ENCODE results near the gene RAB17.

Gene RAB17

DNA sequence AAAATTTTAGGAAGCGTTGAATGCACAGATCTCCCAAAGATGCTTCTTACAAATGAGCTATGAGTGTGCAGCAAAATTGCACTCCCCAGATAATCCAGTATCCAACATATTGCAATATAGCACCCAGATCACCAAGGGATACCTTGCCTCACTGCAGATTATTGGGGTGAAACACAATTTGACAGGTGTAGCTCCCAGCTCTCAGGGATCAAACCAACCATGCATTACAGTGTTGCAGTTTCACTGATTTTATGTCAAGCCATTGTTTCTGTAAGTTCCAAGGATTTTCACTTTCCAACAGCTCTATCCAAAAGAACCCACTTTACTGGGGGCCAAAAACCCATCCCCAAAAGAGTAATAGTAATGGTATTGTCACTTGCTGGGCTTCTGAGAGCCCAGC is 35.0 kb downstream of the RAB17 start:
- peaks cover 1% of the 10 kb centered on the region for H3K36me3 Mint-ChIP-seq (ENCODE audit: low read depth)
- no peak overlapping the region for H3K4me3 Mint-ChIP-seq
- peaks cover 11% of the 10 kb centered on the region for H3K4me1 Mint-ChIP-seq (ENCODE audit: low read depth)
- peaks cover 19% of the 10 kb centered on the region for H3K27me3 Mint-ChIP-seq (ENCODE audit: low read depth)
- peaks cover 25% of the 10 kb centered on the region for H3K9me3 Mint-ChIP-seq
- no peak overlapping the region for H3K27ac Mint-ChIP-seq

DNA sequence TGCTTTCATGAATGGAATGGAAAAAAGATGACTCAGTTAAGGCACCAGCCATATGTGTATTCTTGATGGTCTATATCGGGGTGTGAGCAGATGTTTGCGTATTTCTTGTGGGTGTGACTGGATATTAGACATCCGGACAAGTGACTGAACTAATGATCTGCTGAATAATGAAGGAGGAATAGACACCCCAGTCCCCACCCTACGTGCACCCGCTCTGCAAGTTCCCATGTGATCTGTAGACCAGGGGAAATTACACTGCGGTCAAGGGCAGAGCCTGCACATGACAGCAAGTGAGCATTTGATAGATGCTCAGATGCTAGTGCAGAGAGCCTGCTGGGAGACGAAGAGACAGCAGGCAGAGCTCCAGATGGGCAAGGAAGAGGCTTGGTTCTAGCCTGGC is 36.6 kb downstream of the RAB17 start:
- no peak overlapping the region for H3K4me3 Mint-ChIP-seq
- H3K27ac Mint-ChIP-seq, result no peak overlapping the region
- peaks cover 1% of the 10 kb centered on the region for H3K36me3 Mint-ChIP-seq (ENCODE audit: low read depth)
- peaks cover 19% of the 10 kb centered on the region for H3K27me3 Mint-ChIP-seq (ENCODE audit: low read depth)
- H3K9me3 Mint-ChIP-seq, result peaks cover 25% of the 10 kb centered on the region
- H3K4me1 Mint-ChIP-seq (ENCODE audit: low read depth), result peaks cover 11% of the 10 kb centered on the region

DNA sequence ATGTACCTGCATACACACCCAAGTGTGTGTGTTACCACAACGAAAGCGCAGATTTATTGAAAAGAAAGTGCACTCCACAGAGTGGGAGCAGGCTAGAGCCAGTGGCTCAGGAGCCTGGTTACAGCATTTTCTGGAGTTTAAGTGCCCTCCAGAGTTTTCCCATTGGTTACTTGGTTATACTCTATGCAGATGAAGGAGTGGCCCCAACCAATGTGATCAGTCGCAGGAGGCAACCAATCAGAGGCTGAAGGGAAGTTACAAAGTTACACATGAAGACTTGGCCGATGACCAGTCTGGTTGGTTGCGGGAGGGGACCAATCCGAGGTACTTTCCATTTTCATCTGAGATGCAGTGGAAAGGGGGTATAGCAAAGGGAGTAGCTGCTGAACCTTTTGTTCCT is 37.6 kb downstream of the RAB17 start:
- Mint-ChIP-seq H3K27ac (no peak overlapping the region), H3K9me3 (peaks cover 24% of the 10 kb centered on the region), H3K4me3 (no peak overlapping the region), H3K4me1 (ENCODE audit: low read depth) (peaks cover 9% of the 10 kb centered on the region), H3K27me3 (ENCODE audit: low read depth) (peaks cover 17% of the 10 kb centered on the region), H3K36me3 (ENCODE audit: low read depth) (peaks cover 1% of the 10 kb centered on the region)

DNA sequence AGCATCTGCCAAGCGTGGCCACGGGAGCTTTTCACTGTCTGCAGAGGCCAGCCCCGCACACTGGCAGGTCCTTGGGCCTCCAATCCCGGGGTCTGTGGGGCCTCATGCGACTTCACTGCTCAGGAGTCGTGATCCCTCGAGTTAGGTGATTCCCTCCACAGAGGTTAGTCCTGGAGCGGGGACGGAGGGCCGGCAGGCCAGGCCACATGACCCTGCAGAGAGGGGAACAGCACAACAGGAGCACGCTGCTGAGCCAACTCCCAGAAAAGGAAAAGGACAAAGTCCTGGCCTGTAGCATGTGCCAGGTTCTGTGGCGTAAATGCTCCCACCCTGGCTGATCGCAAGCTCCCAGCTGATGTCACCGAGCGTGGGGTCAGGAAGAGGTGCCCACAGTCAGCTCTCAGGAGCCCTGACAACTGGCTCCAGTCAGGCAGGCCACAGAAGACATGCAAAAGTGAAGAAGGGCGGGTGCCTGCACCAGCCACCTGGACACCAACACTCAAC is 39.4 kb downstream of the RAB17 start:
- Mint-ChIP-seq H3K27me3 (ENCODE audit: low read depth) (peaks cover 11% of the 10 kb centered on the region), H3K4me1 (ENCODE audit: low read depth) (no peaks in the 10 kb centered on the region), H3K36me3 (ENCODE audit: low read depth) (no peaks in the 10 kb centered on the region), H3K27ac (no peak overlapping the region), H3K9me3 (peaks cover 20% of the 10 kb centered on the region), H3K4me3 (no peak overlapping the region)

DNA sequence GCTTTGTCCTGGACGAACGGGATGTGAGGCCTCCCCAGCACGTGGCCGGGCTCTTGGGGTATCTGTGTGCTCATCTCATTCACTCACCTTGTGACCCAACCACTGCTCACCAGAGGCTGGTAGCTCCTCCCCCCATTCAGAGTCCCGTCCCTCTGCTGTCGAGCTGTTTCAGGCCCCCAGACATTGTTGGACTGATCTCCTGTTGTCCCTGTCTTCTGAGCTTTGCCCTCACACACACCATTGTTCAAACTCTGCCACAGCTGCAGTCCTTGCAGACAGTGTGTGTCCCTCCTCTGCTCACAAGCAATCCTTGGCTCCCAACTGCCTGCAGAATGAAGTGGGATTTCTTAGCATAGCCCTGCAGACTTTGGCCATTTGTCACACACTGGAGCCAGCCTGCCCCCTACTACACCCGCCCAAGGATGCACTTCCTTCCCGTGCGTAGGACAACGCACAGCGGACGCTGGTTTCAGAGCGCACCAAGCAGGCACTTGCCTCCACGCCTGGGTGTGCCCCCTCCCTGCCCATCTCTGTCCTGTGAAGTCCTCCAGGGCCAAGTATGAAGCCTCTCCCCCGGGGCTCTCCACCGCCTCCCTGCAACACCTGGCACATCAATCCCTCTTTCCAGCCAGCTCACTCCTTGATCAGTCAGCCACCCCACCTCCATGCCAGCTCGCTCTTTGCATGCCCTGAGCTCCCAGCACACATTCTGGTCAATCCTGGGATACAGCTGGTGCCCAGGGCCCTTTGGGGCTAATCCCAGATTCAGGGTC is 40.7 kb downstream of the RAB17 start:
- Mint-ChIP-seq H3K9me3 (peaks cover 11% of the 10 kb centered on the region), H3K4me1 (ENCODE audit: low read depth) (no peaks in the 10 kb centered on the region), H3K4me3 (no peak overlapping the region), H3K27me3 (ENCODE audit: low read depth) (peaks cover 9% of the 10 kb centered on the region), H3K36me3 (ENCODE audit: low read depth) (no peaks in the 10 kb centered on the region), H3K27ac (no peak overlapping the region)

DNA sequence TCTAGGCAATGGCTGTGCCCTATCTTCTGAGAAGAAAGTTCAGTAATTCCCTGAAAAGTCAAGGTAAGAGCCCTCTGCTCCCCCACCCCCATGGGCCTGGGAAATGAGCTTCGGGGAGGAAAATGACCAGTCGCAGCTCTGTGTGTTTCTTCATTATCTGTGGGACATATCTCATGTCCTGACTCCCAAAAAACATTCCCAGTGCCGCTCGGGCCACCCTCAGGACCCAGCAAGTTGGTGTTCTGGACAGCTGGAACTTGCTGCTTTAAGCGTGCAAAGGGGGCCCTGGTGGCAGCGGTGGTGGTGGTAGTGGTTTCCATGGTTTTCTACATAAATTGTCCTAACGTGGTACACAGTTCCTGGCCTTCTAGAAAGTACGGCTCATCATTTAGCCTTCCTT is 41.3 kb downstream of the RAB17 start:
- Mint-ChIP-seq H3K27me3 (ENCODE audit: low read depth) (peaks cover 4% of the 10 kb centered on the region), H3K27ac (no peak overlapping the region), H3K4me3 (no peak overlapping the region), H3K4me1 (ENCODE audit: low read depth) (no peaks in the 10 kb centered on the region), H3K9me3 (peaks cover 5% of the 10 kb centered on the region), H3K36me3 (ENCODE audit: low read depth) (no peaks in the 10 kb centered on the region)

DNA sequence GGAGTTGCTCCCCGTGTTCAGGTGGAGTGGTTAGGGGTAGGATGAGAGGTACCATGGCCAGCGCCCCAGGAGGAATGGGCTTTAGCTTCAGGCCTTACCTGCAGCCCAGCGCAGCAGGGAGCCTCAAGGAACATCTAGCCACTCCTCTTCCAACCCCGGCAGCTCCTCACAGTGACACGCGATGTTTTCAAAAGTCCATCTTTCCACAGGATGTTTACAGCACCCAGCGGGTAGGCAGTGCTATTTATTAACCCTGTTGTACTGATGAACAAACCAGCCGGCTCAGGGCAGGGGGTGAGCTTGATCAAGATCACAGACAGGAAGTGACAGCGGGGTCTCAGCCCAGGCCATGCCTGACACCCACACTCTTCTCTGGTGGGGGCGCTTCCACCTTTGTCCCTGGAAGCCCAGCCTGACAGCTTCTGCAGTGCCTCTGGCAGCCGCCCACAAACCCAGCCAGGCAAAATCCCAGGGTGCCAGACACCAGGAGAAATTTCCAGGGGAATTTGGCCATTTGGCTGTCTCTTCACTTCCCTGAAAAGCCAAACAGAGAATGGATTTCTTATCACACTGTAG is 42.6 kb downstream of the RAB17 start:
- H3K27ac Mint-ChIP-seq, result no peak overlapping the region
- H3K9me3 Mint-ChIP-seq, result no peaks in the 10 kb centered on the region
- H3K4me1 Mint-ChIP-seq (ENCODE audit: low read depth), result no peaks in the 10 kb centered on the region
- no peaks in the 10 kb centered on the region for H3K27me3 Mint-ChIP-seq (ENCODE audit: low read depth)
- H3K4me3 Mint-ChIP-seq, result no peak overlapping the region
- H3K36me3 Mint-ChIP-seq (ENCODE audit: low read depth), result no peaks in the 10 kb centered on the region

DNA sequence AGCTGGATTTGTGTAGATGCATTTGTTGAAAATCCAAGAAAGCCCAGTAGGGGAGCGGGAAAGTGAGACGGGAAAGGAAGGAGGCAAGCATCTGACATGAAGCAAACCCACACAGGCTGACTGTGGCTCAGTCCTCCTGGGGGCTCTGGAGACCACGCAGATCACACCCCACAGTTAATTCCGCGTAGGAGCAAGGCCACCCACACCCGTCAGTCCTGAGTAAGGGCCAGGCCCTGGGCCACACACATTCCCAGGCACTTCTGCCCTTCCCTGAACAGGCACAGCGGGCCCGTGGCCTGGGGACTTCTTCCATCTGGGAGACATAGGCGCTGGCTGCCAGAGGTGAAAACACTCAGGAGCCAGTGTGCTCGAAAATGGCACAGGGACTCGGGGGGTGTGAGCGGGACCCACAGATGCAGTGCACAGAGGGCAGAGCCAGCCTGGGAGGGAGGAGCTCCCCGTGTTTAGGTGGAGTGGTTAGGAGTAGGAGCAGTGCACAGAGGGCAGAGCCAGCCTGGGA is 43.6 kb downstream of the RAB17 start:
- H3K4me3 Mint-ChIP-seq, result no peak overlapping the region
- no peaks in the 10 kb centered on the region for H3K9me3 Mint-ChIP-seq
- no peaks in the 10 kb centered on the region for H3K36me3 Mint-ChIP-seq (ENCODE audit: low read depth)
- H3K27ac Mint-ChIP-seq, result no peak overlapping the region
- H3K4me1 Mint-ChIP-seq (ENCODE audit: low read depth), result no peaks in the 10 kb centered on the region
- H3K27me3 Mint-ChIP-seq (ENCODE audit: low read depth), result no peaks in the 10 kb centered on the region

DNA sequence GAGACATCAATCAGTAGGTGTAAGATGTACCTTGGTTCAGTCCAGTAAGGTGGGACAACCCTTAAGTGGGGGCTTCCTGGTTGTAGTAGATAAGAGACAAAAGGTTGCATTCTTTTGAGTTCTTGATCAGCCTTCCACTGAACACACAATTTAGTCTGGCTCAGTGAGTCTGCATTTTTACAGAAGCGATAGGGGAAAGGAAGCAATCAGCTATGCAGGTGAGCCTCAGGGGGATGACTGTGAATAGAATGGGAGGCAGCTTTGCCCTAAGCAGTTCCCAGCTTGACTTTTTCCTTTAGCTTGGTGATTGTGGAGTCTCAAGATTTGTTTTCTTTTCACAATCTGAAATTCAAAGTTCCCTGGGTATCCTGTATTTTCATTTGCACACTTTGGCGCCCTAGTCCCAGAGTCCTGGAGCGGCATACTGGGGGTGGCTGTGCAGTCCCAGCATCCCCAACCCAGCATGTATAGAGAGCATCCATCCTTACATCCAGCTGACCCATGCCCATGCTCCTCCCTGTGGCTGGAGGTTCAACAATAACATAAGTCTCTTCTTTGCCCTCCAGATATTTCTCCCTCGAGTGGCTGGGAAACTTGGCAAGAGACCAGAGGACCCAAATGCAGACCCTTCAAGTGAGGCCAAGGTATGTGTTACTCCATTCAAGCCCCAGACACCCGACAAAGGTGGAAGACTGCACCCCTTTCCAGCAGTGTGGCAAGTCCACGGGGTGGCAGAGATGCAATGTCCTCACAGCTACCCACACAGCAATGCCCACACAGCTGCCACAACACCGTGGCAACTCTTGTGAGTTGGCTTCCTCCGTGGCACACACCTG is 44.3 kb downstream of the RAB17 start:
- no peaks in the 10 kb centered on the region for H3K9me3 Mint-ChIP-seq
- no peaks in the 10 kb centered on the region for H3K4me1 Mint-ChIP-seq (ENCODE audit: low read depth)
- no peak overlapping the region for H3K4me3 Mint-ChIP-seq
- no peaks in the 10 kb centered on the region for H3K36me3 Mint-ChIP-seq (ENCODE audit: low read depth)
- H3K27me3 Mint-ChIP-seq (ENCODE audit: low read depth), result no peaks in the 10 kb centered on the region
- no peak overlapping the region for H3K27ac Mint-ChIP-seq

DNA sequence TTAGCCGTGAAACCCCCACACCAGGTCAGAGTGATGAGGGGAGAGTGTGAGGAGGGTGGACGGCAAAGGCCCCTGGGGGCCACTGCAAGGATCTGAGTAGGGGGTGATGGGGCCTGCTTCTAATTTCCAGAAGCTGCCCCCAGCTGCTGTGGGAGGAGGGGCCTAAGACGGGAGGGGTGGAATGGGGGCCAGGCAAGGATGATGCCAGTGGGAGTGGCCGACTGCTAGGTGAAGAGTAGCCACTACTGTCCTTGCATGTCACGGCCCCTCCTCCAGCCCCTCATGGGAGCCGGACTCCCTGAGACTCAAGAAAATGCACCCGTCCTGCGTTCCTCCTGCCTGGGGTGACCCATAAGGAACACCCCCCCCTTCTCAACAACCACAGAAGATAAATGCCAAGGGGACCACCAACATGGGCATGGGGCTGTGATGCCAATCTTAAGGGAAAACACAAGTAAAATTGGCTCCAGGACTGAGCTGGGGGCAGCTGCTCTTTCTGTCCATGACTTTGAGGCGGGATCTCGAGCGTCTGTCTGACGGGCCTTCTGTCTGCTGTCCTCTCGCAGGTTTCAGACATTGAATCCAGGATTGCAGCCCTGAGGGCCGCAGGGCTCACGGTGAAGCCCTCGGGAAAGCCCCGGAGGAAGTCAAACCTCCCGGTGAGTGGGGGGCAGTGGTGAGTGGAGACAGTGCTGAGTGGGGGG is 48.4 kb downstream of the RAB17 start:
- Mint-ChIP-seq H3K27me3 (ENCODE audit: low read depth) (no peaks in the 10 kb centered on the region), H3K9me3 (no peaks in the 10 kb centered on the region), H3K27ac (no peak overlapping the region), H3K36me3 (ENCODE audit: low read depth) (no peaks in the 10 kb centered on the region), H3K4me1 (ENCODE audit: low read depth) (no peaks in the 10 kb centered on the region), H3K4me3 (no peak overlapping the region)

DNA sequence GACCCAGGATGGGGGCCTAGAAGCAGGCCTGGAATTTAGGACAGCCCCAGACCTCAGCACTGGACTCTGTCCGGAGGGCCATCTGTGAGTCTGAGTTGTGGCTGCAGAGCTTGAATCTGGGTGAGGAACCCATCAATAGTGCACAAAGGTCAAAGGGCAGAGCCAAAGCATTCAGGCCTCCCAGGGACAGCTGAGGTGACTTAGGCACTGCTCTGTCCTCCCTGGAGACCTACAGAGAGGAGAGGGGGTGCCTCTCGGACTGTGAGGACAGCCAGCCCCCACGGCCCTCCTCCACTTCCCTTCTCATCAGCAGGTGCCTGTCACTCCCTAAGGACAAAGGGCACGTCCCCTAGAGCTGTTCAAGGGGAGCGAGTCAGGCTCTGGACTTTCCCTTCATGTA is 49.3 kb downstream of the RAB17 start:
- Mint-ChIP-seq H3K4me1 (ENCODE audit: low read depth) (no peaks in the 10 kb centered on the region), H3K27me3 (ENCODE audit: low read depth) (no peaks in the 10 kb centered on the region), H3K4me3 (no peak overlapping the region), H3K36me3 (ENCODE audit: low read depth) (no peaks in the 10 kb centered on the region), H3K27ac (no peak overlapping the region), H3K9me3 (no peaks in the 10 kb centered on the region)

DNA sequence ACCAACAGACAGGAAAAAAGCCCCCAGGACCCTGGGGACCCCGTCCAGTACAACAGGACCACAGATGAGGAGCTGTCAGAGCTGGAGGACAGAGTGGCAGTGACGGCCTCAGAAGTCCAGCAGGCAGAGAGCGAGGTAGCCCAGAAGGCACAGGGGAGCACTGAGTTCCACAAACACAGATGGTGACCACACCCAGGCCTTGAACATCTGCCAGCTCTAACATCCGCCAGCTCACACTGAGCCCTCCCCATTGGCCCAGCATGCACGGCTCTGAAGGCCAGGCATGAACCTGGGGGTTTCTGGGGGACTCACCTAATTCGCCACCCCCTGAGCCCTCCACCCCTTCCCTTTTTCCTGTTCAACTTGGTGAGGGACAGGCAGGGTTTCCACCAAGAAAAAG is 49.7 kb downstream of the RAB17 start:
- no peaks in the 10 kb centered on the region for H3K36me3 Mint-ChIP-seq (ENCODE audit: low read depth)
- no peaks in the 10 kb centered on the region for H3K4me1 Mint-ChIP-seq (ENCODE audit: low read depth)
- no peaks in the 10 kb centered on the region for H3K27me3 Mint-ChIP-seq (ENCODE audit: low read depth)
- H3K9me3 Mint-ChIP-seq, result no peaks in the 10 kb centered on the region
- no peak overlapping the region for H3K4me3 Mint-ChIP-seq
- H3K27ac Mint-ChIP-seq, result no peak overlapping the region

DNA sequence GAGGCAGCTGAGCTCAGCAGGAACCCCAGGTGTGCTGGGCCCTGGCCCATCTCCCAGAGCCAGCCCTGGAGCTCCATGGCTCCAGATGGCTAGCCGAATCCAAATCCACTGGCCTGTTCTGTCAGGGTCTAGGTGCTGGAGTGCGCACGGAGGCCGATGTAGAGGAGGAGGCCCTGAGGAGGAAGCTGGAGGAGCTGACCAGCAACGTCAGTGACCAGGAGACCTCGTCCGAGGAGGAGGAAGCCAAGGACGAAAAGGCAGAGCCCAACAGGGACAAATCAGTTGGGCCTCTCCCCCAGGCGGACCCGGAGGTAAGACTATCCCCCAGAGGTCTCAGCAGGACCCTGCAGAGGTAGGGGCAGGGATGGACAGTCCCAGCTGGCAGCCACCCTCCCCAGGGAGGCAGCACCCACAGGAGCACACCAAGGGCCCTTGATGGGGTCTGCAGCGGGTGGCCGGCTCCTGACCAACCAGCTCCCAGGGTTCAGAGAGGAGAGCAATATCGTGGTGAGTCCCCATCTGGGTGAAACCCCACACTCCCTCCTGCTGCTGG is 50.2 kb downstream of the RAB17 start:
- H3K4me1 Mint-ChIP-seq (ENCODE audit: low read depth), result no peaks in the 10 kb centered on the region
- no peak overlapping the region for H3K27ac Mint-ChIP-seq
- H3K9me3 Mint-ChIP-seq, result no peaks in the 10 kb centered on the region
- H3K4me3 Mint-ChIP-seq, result no peak overlapping the region
- no peaks in the 10 kb centered on the region for H3K27me3 Mint-ChIP-seq (ENCODE audit: low read depth)
- no peaks in the 10 kb centered on the region for H3K36me3 Mint-ChIP-seq (ENCODE audit: low read depth)

DNA sequence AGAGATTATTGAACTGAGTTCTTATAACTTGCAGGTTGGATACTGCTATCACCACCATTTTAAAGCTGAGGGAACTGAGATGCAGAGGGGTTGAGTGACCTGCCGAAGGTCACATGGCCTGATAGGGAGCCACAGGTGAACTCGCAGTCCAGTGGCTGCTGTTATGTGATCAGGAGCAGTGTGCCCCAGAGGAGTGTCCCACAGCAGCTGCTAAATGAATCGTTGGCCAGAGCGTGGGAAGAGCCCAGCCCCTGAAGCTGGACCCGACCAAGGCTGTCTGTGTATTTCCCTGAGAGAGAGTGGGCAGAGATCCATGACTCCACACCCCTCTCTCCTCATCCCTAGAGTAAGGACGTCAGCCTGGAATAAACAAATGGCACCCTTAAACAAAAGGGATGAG is 50.9 kb downstream of the RAB17 start:
- Mint-ChIP-seq H3K36me3 (ENCODE audit: low read depth) (no peaks in the 10 kb centered on the region), H3K9me3 (no peaks in the 10 kb centered on the region), H3K4me3 (no peak overlapping the region), H3K4me1 (ENCODE audit: low read depth) (no peaks in the 10 kb centered on the region), H3K27ac (no peak overlapping the region), H3K27me3 (ENCODE audit: low read depth) (no peaks in the 10 kb centered on the region)
